A549 (cell line): Measurements from ENCODE around the gene JAML.

Experiments used
- CTCF ChIP-seq: fragments of >200 bp; sonication (Bioruptor Twin); formaldehyde crosslinking; IDR thresholded peaks from 3 replicates; pipeline ENCODE4 v1.5.1; 2016
- RFX5 ChIP-seq: fragments of 450-650 bp; IDR thresholded peaks from 2 replicates; pipeline ENCODE4 v1.7.1; 2014; ENCODE audit warnings: antibody characterized with exemption, mild to moderate bottlenecking, moderate library complexity

GRCh38 chr11:118214210-118214914 is 10.4 kb downstream of the JAML start:
- TF ChIP-seq RFX5: no peak
- no peak for TF ChIP-seq CTCF
